ENCODE results near the gene TFAP2C.
A peak's percentile ranks its signal among the peaks of the same experiment; 100 is the strongest.
"Not testable (repeated sequence)": the region's sequence is repeated elsewhere in the genome, so short reads cannot be mapped to it uniquely, and the experiment has no call there.

TFAP2C gene

GRCh38 chr20:56617489-56617888 lies 11.6 kb upstream of the TFAP2C start:
- no peak for DNase-seq

- no peak for DNase-seq
These were observed 7.4 kb upstream of the TFAP2C start for GRCh38 chr20:56621730-56622129.

GRCh38 chr20:56623930-56624329 lies 5.2 kb upstream of the TFAP2C start:
- not testable (repeated sequence) for DNase-seq

- DNase-seq = peak; percentile 5
These were observed 4.1 kb upstream of the TFAP2C start for GRCh38 chr20:56624786-56625681.

GRCh38 chr20:56625837-56626236 lies 3.3 kb upstream of the TFAP2C start:
- peak; percentile 5 for DNase-seq

GRCh38 chr20:56626367-56627121 lies 2.6 kb upstream of the TFAP2C start:
- peak; percentile 34 for DNase-seq

GRCh38 chr20:56627122-56628014 lies 1.7 kb upstream of the TFAP2C start:
- peak; percentile 6 for DNase-seq

GRCh38 chr20:56628015-56628872 lies 862 bp upstream of the TFAP2C start:
- no peak for DNase-seq

- no peak for DNase-seq
These were observed 469 bp downstream of the TFAP2C start for GRCh38 chr20:56629464-56630085.

- DNase-seq = peak; percentile 47
These were observed 984 bp downstream of the TFAP2C start for GRCh38 chr20:56630086-56630493.

- DNase-seq = no peak
These were observed 1.6 kb downstream of the TFAP2C start for GRCh38 chr20:56630506-56631317.

GRCh38 chr20:56631318-56631989 lies 2.3 kb downstream of the TFAP2C start:
- no peak for DNase-seq

- DNase-seq = no peak
These were observed 2.9 kb downstream of the TFAP2C start for GRCh38 chr20:56631990-56632327.

- no peak for DNase-seq
These were observed 5.2 kb downstream of the TFAP2C start for GRCh38 chr20:56634307-56634706.

- DNase-seq = no peak
These were observed 5.8 kb downstream of the TFAP2C start for GRCh38 chr20:56634735-56635385.

- DNase-seq = no peak
These were observed 7.6 kb downstream of the TFAP2C start for GRCh38 chr20:56636716-56637115.

- DNase-seq = no peak
These were observed 8.5 kb downstream of the TFAP2C start for GRCh38 chr20:56637576-56637975.

- no peak for DNase-seq
These were observed 17.5 kb downstream of the TFAP2C start for GRCh38 chr20:56646599-56646998.

GRCh38 chr20:56653211-56653610 lies 24.1 kb downstream of the TFAP2C start:
- DNase-seq = no peak

- no peak for DNase-seq
These were observed 27.5 kb downstream of the TFAP2C start for GRCh38 chr20:56656632-56657031.
